SK-N-DZ (cell line): ENCODE measurements around the gene PTPRF.

Source experiments
- DNase-seq: peaks from one replicate; pipeline ENCODE4 v3.0.0-alpha.2; 2015; ENCODE audit warnings: low spot score

PTPRF gene

DNA sequence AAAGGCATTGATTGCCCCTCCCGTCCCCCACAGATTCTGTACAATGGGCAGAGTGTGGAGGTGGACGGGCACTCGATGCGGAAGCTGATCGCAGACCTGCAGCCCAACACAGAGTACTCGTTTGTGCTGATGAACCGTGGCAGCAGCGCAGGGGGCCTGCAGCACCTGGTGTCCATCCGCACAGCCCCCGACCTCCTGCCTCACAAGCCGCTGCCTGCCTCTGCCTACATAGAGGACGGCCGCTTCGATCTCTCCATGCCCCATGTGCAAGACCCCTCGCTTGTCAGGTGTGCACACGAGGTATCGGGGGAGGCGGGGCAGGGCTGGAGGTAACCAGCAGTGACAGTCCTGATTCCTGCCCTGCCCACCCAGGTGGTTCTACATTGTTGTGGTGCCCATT, 74.5 kb downstream of the PTPRF start:
- no peak for DNase-seq

- no peak for DNase-seq
Observed at GRCh38 chr1:43605766-43606165, 75.1 kb downstream of the PTPRF start.

- no peak for DNase-seq
Observed at GRCh38 chr1:43606624-43607023, 75.9 kb downstream of the PTPRF start.

DNA sequence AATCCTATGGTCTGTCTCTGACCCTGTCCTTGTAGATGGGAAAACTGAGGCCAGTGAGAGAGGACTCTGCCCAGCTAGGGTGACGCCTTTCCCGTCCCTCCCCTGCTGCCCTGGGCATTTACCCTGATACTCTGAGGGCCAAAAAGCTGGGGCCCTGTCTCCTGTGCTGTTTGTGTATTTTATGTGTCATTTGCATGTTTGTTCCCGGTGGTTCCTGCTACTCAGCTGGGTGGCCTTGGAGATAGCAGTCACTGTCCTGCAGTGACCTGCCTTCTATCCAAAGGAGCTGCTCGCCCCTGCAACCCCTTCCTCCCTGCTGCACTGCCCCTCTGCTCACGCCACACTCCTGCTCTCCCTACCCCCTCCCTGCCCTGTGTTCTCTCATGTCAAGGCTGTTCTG, 78.1 kb downstream of the PTPRF start:
- no peak for DNase-seq

- DNase-seq: no peak
Observed at GRCh38 chr1:43610339-43610738, 79.7 kb downstream of the PTPRF start.

DNA sequence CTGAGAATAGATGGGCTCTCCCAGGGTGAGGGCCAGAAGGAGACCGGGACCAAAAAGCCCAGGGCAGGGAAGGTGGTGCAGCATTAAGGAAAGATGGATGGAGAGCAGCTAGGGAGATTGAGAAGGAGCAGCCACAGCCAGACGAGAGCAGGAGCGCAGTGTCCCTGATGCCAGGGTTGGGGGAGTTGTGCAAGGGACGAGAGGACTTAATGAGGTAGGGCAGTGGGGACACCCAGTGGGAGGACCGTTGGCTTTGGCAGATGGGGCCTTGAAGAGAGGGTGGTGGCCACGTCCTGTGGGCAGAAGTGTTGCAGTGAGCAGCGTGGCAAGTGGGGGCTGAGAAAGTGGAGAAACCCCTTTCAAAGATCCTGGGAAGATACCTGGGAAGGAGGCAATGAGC, 81.3 kb downstream of the PTPRF start:
- no peak for DNase-seq

DNA sequence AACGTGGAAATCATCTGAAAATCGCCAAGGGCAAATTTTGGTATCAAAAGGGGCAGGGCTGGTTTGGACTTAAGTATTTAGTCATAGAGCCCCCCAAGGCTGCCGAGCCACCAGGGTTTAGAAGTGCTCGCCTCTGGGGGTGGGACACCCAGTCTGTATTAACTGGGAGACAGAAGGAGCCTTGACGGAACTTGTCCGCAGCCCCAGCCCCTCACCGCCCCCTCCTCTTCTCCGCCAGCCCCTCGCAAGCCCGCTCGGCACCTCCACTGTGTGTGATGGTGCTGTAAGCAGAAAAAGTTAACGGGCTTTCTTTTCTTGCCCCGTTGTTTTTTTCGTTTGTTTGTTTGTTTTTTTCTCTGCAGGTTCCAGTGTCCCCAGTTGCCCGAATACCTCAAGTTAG, 81.7 kb downstream of the PTPRF start:
- no peak for DNase-seq

- DNase-seq: no peak
Observed at GRCh38 chr1:43613075-43613942, 82.6 kb downstream of the PTPRF start.

DNA sequence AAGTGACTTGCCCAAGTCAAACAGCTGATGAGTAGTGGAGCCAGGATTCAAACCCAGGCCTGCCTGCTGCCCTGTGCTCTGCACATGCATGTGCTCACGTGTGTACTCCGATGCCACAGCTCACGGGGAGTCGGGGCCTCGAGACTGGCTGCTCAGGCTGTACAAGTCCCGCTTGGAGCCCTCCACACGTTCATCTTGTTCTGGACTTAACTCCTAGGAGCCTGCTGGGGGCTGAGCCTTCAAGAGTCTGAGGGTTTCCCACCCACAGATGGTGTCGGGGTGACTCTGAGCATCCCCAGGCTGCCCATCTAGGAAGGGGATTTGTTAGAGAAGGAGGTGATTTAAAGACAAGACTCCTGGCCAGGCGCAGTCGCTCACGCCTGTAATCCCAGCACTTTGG, 83.5 kb downstream of the PTPRF start:
- DNase-seq: no peak

GRCh38 chr1:43614891-43615290, 84.2 kb downstream of the PTPRF start:
- DNase-seq: no peak

GRCh38 chr1:43616383-43616782, 85.7 kb downstream of the PTPRF start:
- DNase-seq: no peak

DNA sequence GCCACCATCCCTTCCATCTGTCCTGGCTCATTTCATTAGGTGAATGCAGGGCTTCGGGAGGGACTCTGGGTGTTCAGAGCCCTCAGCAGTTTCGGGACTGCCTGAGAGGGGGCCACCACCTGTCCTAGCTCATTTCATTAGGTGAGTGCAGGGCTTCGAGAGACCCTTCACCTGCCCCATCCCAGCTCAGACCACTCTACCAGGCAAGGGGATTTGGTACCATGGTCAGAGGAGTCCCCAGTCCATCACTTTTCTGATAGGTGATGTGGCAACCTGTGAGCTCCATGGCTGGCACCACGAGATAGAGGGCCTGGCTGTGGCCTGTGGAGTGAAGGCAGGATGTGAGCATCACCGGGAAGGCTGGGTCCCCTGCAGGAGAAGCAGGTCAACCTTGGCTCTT, 86.3 kb downstream of the PTPRF start:
- no peak for DNase-seq

GRCh38 chr1:43617668-43618067, 87.0 kb downstream of the PTPRF start:
- DNase-seq: no peak

- no peak for DNase-seq
Observed at GRCh38 chr1:43618521-43619313, 88.0 kb downstream of the PTPRF start.

- DNase-seq: no peak
Observed at GRCh38 chr1:43619314-43619790, 88.7 kb downstream of the PTPRF start.

DNA sequence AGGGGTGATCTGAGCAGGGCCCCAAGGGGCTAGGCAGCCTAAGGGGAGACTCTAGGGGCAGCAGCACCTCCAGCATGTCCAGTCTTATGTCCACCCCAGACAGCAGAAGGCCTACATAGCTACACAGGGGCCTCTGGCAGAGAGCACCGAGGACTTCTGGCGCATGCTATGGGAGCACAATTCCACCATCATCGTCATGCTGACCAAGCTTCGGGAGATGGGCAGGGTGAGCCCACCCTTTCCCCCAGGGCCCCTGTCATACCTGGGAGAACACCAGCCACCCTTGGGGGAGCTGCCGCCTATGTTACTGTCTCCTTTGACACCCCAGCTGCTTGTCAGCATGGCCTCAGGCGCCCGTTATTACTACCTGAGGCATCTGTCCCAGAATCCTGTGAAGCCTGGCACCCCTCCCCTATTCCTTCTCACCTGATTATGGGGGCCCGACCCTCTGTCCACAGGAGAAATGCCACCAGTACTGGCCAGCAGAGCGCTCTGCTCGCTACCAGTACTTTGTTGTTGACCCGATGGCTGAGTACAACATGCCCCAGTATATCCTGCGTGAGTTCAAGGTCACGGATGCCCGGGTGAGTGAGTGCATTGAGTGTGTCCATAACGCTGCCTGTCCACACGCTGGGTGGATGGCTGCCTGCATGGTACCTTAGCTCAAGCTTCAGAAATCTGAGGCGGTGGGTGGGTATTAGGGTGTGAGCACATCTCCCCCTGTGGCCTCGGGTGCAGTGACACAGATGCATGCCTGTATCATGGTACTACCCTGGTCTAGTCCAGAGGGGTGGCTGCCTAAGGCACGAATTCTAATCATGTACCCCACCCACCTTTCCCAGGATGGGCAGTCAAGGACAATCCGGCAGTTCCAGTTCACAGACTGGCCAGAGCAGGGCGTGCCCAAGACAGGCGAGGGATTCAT, 89.6 kb downstream of the PTPRF start:
- DNase-seq: no peak

DNA sequence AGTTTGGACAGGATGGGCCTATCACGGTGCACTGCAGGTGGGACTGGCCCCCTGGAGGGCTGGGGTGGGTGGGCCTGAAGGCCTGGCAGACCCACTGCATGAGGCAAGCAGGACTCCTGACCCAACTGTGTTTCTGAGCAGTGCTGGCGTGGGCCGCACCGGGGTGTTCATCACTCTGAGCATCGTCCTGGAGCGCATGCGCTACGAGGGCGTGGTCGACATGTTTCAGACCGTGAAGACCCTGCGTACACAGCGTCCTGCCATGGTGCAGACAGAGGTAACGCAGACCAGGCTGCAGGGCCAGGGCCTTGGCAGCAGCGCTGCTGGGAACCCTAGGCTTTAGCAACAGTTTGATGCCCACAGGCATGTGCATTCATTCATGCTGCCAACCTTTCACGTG, 90.3 kb downstream of the PTPRF start:
- no peak for DNase-seq

DNA sequence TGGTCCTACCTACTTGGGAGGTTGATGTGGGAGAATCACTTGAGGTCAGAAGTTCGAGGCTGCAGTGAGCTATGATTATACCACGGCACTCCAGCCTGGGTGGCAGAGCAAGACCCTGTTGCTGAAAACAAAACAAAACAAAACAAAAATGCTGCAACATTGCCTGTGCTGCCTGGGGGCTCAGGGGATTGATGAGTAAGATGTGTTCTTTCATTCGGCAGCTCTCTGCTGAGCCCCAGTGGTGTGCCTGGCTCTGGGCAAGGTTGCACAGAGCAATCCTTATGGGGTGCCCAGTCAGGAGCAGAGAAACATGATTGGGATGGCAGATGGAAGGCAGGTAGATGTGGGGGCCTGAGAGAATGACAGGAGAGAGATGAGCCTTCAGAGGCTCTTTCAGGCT, 90.7 kb downstream of the PTPRF start:
- no peak for DNase-seq

DNA sequence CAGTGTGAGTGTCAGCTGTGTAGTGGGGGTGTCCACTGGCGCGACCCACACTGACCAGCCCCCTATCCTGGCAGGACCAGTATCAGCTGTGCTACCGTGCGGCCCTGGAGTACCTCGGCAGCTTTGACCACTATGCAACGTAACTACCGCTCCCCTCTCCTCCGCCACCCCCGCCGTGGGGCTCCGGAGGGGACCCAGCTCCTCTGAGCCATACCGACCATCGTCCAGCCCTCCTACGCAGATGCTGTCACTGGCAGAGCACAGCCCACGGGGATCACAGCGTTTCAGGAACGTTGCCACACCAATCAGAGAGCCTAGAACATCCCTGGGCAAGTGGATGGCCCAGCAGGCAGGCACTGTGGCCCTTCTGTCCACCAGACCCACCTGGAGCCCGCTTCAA, 91.2 kb downstream of the PTPRF start:
- no peak for DNase-seq

DNA sequence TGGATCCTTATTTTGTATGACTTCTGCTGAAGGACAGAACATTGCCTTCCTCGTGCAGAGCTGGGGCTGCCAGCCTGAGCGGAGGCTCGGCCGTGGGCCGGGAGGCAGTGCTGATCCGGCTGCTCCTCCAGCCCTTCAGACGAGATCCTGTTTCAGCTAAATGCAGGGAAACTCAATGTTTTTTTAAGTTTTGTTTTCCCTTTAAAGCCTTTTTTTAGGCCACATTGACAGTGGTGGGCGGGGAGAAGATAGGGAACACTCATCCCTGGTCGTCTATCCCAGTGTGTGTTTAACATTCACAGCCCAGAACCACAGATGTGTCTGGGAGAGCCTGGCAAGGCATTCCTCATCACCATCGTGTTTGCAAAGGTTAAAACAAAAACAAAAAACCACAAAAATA, 91.8 kb downstream of the PTPRF start:
- no peak for DNase-seq

DNA sequence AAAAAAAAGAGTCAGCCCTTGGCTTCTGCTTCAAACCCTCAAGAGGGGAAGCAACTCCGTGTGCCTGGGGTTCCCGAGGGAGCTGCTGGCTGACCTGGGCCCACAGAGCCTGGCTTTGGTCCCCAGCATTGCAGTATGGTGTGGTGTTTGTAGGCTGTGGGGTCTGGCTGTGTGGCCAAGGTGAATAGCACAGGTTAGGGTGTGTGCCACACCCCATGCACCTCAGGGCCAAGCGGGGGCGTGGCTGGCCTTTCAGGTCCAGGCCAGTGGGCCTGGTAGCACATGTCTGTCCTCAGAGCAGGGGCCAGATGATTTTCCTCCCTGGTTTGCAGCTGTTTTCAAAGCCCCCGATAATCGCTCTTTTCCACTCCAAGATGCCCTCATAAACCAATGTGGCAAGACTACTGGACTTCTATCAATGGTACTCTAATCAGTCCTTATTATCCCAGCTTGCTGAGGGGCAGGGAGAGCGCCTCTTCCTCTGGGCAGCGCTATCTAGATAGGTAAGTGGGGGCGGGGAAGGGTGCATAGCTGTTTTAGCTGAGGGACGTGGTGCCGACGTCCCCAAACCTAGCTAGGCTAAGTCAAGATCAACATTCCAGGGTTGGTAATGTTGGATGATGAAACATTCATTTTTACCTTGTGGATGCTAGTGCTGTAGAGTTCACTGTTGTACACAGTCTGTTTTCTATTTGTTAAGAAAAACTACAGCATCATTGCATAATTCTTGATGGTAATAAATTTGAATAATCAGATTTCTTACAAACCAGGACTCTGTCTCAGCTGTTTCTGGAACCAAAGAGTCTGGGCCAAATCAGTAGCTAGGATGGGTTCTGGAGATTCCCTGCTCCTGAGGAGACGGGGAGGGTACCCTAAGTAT, 92.5 kb downstream of the PTPRF start:
- DNase-seq: no peak
